A673 (cell line): ENCODE results near the gene CYP1A2.

Experiments
- CTCF ChIP-seq: fragments of 300-800, 200-600 bp; sonication (generic); conservative IDR thresholded peaks from 2 replicates; pipeline ENCODE4 v1.5.1; 2017; ENCODE audit warnings: low read depth, mild to moderate bottlenecking, antibody characterized with exemption, low read length, moderate library complexity, mixed read lengths
- EZH2 ChIP-seq: fragments of 200-600 bp; sonication (generic); IDR thresholded peaks from 2 replicates; pipeline ENCODE4 v1.6.1; 2017; ENCODE audit warnings: borderline replicate concordance, low read depth, mild to moderate bottlenecking, mixed read lengths, antibody characterized with exemption, low read length; ENCODE audit not compliant: poor library complexity, severe bottlenecking

- TF ChIP-seq EZH2 = no peak
- TF ChIP-seq CTCF = no peak
These were observed at the start of gene CYP1A2 for GRCh38 chr15:74748322-74748946.
